Measurements from ENCODE around the gene AHNAK.
A peak's percentile ranks its signal among the peaks of the same experiment; 100 is the strongest.

AHNAK gene

GRCh38 chr11:62548545-62549335 lies 2.1 kb upstream of the AHNAK start:
- DNase-seq (ENCODE audit: low read depth): no peak

- no peak for DNase-seq (ENCODE audit: low read depth)
These were observed 1.2 kb upstream of the AHNAK start for GRCh38 chr11:62547691-62548281.

DNA sequence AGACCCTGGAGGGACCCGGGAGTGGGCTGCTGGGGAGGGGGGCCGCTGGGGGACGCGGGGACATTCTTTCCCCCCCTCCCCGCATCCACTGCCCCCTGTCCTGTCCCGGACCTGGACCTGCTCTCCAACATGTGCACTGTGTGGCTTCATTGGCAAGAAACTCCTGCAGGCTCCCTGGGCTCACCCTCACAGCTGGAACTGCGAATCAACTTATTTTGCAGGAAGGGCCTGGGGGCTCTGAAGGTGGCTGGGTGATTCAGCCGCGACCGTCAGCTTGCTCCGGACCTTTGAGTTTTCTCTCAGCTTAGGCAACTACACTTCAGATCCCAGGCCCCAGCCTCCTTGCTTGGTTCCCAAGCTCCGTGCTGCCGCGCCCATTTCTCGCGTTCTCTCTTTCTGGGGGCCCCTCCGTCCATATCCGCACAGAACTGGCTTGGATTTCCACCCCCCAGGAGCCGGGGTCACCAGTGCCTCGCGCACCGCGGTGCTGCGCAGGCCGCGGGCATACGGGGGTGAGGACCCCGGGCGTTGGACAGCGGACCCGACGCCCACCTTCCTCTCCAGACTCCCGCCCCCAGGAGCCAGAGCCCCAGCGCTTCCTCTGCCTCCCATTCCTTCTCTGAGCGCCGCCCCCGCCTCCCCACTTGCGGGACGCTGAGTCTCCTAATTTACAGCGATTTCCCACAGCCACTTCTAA lies 471 bp upstream of the AHNAK start:
- DNase-seq (ENCODE audit: low read depth): no peak

GRCh38 chr11:62545437-62546243 lies 966 bp downstream of the AHNAK start:
- DNase-seq (ENCODE audit: low read depth): peak; percentile 74

GRCh38 chr11:62544581-62545436 lies 1.8 kb downstream of the AHNAK start:
- DNase-seq (ENCODE audit: low read depth): no peak

DNA sequence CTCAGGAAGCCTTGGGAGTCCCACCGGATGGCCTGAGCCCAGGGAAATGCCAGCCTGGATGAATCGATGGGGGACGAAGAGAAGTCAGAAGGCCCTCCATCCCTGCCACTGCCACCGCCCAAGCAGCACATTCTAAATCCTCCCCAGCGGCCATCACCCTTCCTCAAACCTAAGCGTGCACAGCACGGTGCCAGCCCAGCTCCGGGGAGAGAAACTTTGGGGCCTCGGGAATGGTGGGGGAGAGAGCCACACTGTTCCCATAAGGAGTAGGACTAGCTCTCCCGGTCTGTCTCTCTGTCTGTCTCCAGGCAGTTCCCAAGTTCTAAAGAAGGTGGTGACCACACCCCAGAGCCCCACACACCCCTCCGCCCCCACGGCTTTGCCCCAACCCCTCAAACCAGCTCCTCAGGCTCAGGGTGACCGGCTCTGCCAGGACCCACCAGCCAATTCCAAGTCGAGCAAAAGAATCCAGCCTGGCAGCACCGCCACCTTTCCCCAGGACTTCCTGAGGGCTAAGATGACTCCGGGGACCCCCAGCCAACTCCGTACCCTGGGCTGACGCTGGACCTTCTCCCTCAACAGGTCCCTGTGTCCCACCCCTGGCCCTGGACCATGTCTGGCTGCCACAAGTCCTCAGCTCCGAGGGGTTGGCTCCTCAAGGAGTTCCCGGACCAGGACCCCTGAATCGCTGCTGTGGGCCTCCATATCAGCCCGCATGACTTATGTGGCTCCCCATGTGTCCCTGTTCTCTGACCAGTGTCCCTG lies 2.7 kb downstream of the AHNAK start:
- no peak for DNase-seq (ENCODE audit: low read depth)

- DNase-seq (ENCODE audit: low read depth): no peak
These were observed 3.6 kb downstream of the AHNAK start for GRCh38 chr11:62542750-62543567.

DNA sequence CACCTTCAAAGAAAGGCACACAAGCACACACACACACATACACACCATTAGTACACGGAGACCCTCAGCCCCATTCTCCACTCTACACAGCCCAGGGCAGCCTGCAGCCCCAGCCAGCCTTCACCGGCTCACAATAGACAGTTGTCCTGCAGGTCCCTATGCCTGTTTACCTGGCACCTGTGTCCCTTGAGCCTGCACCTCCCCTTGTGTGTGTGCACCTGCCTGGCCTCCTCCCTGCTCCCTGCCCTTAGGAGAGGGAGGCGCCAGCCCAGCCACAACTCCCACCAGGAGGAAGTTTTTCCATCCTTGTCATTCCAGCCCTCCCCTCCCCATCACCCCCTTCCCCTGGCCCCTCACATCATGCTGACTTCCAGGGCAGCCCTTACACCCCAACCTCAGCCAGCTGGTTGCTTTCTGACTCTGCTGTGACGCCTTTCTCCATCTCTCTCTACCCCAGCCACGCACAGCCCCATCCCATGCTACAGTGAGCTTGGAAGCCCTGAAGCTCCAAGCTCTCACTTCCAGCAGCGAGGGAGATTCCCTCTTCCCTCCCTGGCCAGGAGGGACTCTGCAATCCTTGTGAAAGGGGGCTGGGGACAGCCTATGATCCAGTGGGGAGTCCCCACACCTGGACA lies 4.4 kb downstream of the AHNAK start:
- no peak for DNase-seq (ENCODE audit: low read depth)

DNA sequence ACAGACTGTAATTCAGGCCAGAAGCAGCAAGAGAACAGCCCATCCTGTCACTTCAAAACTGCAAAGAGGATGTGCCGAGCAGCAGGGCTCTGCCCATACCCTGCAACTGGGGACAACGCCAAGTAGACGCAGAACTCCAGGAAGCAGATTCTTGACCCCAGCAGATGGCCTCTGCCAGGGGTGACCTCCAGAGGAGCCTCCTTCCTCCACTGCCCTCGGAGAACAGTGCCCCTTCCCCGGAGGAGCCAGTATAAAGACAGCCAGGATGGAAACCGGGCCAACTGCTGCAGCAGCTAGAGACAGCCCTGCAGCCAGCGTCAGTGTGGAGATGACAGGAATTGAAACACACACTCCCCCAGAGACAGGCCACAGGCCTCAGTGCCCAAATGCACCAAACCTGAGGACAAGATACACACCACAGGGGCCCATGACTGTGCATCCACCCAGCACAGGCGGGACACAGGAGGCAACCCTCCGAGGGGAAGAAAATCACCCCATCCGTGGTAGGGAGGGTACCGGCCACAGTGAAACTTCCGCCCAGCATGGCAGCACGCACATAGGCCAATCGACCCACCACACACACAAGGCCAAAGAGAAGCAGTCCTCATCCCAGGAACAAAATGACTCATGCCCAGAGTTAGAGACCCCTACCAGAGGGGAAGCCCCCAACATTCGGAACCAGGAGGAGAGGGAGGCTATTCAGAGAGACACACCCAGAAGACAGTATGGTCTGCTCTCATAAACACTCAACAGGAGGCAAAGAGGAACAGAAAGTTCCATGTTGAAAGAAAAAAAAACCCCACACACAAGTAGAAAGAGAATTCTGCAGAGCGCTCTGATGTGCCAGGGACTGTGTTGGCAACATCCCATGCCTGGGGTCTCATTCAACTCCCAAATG lies 5.6 kb downstream of the AHNAK start:
- no peak for DNase-seq (ENCODE audit: low read depth)

GRCh38 chr11:62539238-62539925 lies 7.2 kb downstream of the AHNAK start:
- peak; percentile 67 for DNase-seq (ENCODE audit: low read depth)

DNA sequence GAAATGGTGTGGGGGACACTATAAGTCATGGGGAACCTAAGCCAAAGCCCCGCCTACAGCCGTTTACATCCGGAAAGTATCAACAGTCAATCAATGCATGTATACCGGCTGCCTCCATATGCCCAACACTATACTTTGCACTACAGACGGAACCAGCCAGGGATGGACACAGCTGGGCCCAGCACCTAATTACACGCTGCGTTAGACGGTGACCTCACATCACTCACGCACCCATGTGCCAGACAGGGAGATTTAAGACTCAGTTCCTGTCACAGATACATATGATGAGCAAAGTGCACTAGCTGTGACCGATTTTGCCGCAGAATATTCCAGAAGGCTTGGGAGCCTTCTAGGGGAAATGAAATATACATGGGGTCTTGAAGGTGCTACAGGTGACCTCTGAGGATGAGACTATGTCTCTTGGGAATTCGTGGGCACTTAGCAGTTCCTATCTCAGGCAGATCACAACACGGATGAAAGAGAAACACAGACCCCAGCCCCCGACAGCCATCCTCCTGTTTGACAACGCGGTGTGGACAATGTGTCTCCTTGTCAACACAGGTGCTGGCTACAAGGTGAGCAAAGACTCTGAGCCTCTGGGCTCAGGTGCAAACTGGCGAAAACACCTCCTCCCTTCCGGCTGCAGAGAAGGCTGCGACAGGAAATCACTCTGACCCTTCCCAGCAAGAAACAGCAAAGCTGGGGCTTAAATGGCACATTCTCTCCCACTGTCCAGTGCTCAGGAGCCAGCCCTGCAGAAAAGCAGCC lies 8.0 kb downstream of the AHNAK start:
- no peak for DNase-seq (ENCODE audit: low read depth)

DNA sequence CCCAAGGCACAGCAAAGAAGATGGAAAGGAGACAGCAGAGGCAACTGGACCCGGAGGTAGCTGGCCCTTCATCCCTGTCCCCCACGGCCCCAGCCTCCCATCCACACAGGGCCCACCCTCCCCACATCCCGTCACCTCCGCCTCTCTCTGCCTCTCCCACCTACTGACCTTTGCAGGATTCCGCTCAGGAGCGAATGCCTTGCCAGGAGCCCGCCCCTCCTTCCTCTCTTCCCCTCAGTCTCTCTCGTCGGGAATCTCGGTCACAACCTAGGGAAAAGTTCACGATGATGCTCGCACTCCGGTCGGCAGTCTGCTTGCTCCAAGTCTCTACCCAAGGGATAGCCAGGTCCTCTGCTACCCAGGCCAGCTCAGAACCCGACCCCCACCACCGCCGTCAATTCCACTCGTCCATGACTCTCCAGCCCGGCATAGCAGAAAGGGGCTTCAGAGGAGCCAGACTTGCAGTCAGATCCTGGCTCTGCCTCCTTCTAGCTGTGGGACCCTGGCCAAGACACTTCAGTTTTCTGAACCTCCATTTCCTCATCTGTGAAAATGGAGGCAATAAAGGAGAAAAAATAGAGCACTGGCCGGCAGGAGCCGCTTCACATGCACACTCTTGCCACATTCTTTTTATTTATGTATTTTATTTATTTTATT lies 10.2 kb downstream of the AHNAK start:
- no peak for DNase-seq (ENCODE audit: low read depth)

DNA sequence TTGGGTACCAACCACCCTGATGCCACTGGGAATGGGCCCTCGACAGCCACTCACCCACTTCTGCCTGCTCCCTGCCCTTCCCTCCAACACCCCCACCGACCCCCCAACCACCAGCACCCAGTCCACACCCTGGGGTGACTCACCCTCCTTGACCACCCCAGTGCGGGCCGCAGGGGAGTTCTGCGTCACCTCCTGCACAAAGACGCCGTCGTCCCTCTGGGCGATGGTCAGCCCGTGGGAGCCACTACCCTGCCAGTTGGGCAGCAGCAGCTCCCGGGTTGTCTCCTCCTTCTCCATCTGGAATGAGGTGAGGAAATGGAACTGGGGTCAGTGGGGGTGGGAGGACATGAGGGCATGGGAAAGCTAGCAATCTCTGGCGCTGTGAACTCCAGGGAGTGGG lies 10.8 kb downstream of the AHNAK start:
- no peak for DNase-seq (ENCODE audit: low read depth)

- no peak for DNase-seq (ENCODE audit: low read depth)
These were observed 11.6 kb downstream of the AHNAK start for GRCh38 chr11:62534779-62535545.

DNA sequence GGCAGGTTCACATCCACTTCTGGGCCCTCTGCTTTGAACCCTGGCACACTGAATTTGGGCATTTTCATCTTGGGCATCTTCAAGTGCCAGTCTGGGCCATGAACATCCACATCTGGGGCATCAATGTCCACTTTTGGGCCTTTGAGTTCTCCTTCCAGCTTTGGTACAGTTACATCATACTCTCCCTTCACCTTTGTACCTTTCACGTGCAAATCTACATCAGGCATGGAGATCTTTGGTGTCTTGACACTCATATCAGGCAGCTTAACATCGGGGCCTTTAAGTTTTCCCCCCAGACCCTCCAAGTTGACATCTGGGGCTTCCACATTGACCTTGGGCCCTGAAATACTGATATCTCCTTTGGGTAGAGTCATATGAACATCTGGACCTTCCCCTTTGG lies 14.5 kb downstream of the AHNAK start:
- no peak for DNase-seq (ENCODE audit: low read depth)

All from non-pigmented ciliary epithelial cell (primary cell).